ENCODE results near the gene GATAD2A.

GATAD2A gene

GRCh38 chr19:19436137-19436691 lies 30.7 kb downstream of the GATAD2A start:
- Histone ChIP-seq H3K27me3 (ENCODE audit: insufficient read depth, low read length, poor library complexity, severe bottlenecking) (no peaks in the 10 kb centered on the region), H2AFZ (ENCODE audit: low read length) (no peak overlapping the region), H3K36me3 (ENCODE audit: insufficient read depth, low read length) (peaks cover 27% of the 10 kb centered on the region; the same call in 1 of the 2 replicates), H3F3A (ENCODE audit: low read depth) (no peaks in the 10 kb centered on the region), H4K20me1 (ENCODE audit: insufficient read depth, low read length, poor library complexity, severe bottlenecking) (peaks cover 58% of the 10 kb centered on the region), H3K9ac (ENCODE audit: low read depth, low read length, poor library complexity, severe bottlenecking) (no peak overlapping the region), H3K4me1 (ENCODE audit: insufficient read depth, low read length, poor library complexity, severe bottlenecking) (no peaks in the 10 kb centered on the region), H3K79me2 (ENCODE audit: insufficient read depth, low read length) (peaks cover 98% of the 10 kb centered on the region), H3K4me3 (ENCODE audit: low read length, poor library complexity, severe bottlenecking) (no peak overlapping the region), H3K9me3 (ENCODE audit: insufficient read depth, low read depth, low read length) (no peaks in the 10 kb centered on the region), H3K4me2 (ENCODE audit: low read depth, low read length, poor library complexity, severe bottlenecking) (no peak overlapping the region), H3K9me2 (replicated peaks; ENCODE audit: low read depth, low read length) (no peaks in the 10 kb centered on the region)
- TF ChIP-seq EZH2phosphoT487 (IDR thresholded peaks at IDR 0.05; ENCODE audit: borderline replicate concordance) = no peak
- no peak for TF ChIP-seq CTCF (conservative IDR thresholded peaks at IDR 0.05; ENCODE audit: low read length)

GRCh38 chr19:19438366-19439175 lies 33.1 kb downstream of the GATAD2A start:
- no peaks in the 10 kb centered on the region for H3K9me2 ChIP-seq (replicated peaks; ENCODE audit: low read depth, low read length)
- no peak overlapping the region for H2AFZ ChIP-seq (ENCODE audit: low read length)
- no peaks in the 10 kb centered on the region for H3F3A ChIP-seq (ENCODE audit: low read depth)
- TF ChIP-seq CTCF (conservative IDR thresholded peaks at IDR 0.05; ENCODE audit: low read length) (no peak), EZH2phosphoT487 (IDR thresholded peaks at IDR 0.05; ENCODE audit: borderline replicate concordance) (no peak)
- peaks cover 55% of the 10 kb centered on the region for H4K20me1 ChIP-seq (ENCODE audit: insufficient read depth, low read length, poor library complexity, severe bottlenecking)
- H3K36me3 ChIP-seq (ENCODE audit: insufficient read depth, low read length) = peaks cover 27% of the 10 kb centered on the region; the same call in 1 of the 2 replicates
- H3K4me2 ChIP-seq (ENCODE audit: low read depth, low read length, poor library complexity, severe bottlenecking) = no peak overlapping the region
- no peak overlapping the region for H3K4me3 ChIP-seq (ENCODE audit: low read length, poor library complexity, severe bottlenecking)
- H3K9ac ChIP-seq (ENCODE audit: low read depth, low read length, poor library complexity, severe bottlenecking) = no peak overlapping the region
- peaks cover 96% of the 10 kb centered on the region for H3K79me2 ChIP-seq (ENCODE audit: insufficient read depth, low read length)
- H3K4me1 ChIP-seq (ENCODE audit: insufficient read depth, low read length, poor library complexity, severe bottlenecking) = no peaks in the 10 kb centered on the region
- H3K27me3 ChIP-seq (ENCODE audit: insufficient read depth, low read length, poor library complexity, severe bottlenecking) = no peaks in the 10 kb centered on the region
- H3K9me3 ChIP-seq (ENCODE audit: insufficient read depth, low read depth, low read length) = no peaks in the 10 kb centered on the region

GRCh38 chr19:19439176-19439482 lies 33.7 kb downstream of the GATAD2A start:
- H3K9me2 ChIP-seq (replicated peaks; ENCODE audit: low read depth, low read length) = no peaks in the 10 kb centered on the region
- H3K4me1 ChIP-seq (ENCODE audit: insufficient read depth, low read length, poor library complexity, severe bottlenecking) = peaks cover 1% of the 10 kb centered on the region
- TF ChIP-seq CTCF (conservative IDR thresholded peaks at IDR 0.05; ENCODE audit: low read length) = no peak
- TF ChIP-seq EZH2phosphoT487 (IDR thresholded peaks at IDR 0.05; ENCODE audit: borderline replicate concordance) = no peak
- H3F3A ChIP-seq (ENCODE audit: low read depth) = no peaks in the 10 kb centered on the region; the same call in 1 of the 2 replicates
- H3K9me3 ChIP-seq (ENCODE audit: insufficient read depth, low read depth, low read length) = no peaks in the 10 kb centered on the region
- peaks cover 55% of the 10 kb centered on the region for H4K20me1 ChIP-seq (ENCODE audit: insufficient read depth, low read length, poor library complexity, severe bottlenecking)
- H3K36me3 ChIP-seq (ENCODE audit: insufficient read depth, low read length) = peaks cover 27% of the 10 kb centered on the region; the same call in 1 of the 2 replicates
- H3K79me2 ChIP-seq (ENCODE audit: insufficient read depth, low read length) = peaks cover 96% of the 10 kb centered on the region
- no peak overlapping the region for H3K9ac ChIP-seq (ENCODE audit: low read depth, low read length, poor library complexity, severe bottlenecking)
- no peak overlapping the region for H2AFZ ChIP-seq (ENCODE audit: low read length)
- no peak overlapping the region for H3K4me3 ChIP-seq (ENCODE audit: low read length, poor library complexity, severe bottlenecking)
- H3K4me2 ChIP-seq (ENCODE audit: low read depth, low read length, poor library complexity, severe bottlenecking) = no peak overlapping the region
- no peaks in the 10 kb centered on the region for H3K27me3 ChIP-seq (ENCODE audit: insufficient read depth, low read length, poor library complexity, severe bottlenecking)

Measured in Loucy (cell line).